Common myeloid progenitor, CD34-positive (primary cell): ENCODE results near the gene TUBGCP5.

Experiments
- CTCF ChIA-PET: fragments of 350-600 bp; sonication (Branson Sonifier 250); formaldehyde crosslinking; loops from one replicate; lab custom pipeline; 2021; ENCODE audit warnings: antibody characterized with exemption; lab: Charles Lee
- POLR2A ChIA-PET: fragments of 350-600 bp; sonication (Branson Sonifier 250); formaldehyde crosslinking; loops from one replicate; lab custom pipeline; 2021; ENCODE audit warnings: antibody characterized with exemption; lab: Charles Lee
- DNase-seq, 3 donors: peaks; one replicate each; pipeline versions ENCODE4 v3.0.0 to v3.0.0-alpha.2; 2013
- H3K27ac ChIP-seq, 2 experiments: 1 replicate in 1 of 2; 2 replicates in 1 of 2; pipeline ENCODE4 v1.7.0; 2013; ENCODE audit warnings: inconsistent platforms in 2 of 2, low read length in 2 of 2, mild to moderate bottlenecking in 2 of 2, low read depth in 1 of 2, moderate library complexity in 1 of 2; ENCODE audit not compliant: severe bottlenecking in 2 of 2, insufficient read depth in 1 of 2, poor library complexity in 1 of 2
- H3K27me3 ChIP-seq, 5 experiments: replicated peaks in 2 of 5; 1 replicate in 3 of 5; 2 replicates in 2 of 5; pipeline versions ENCODE4 v1.6.1 to v1.7.0; 2013; ENCODE audit warnings: low read length in 4 of 5, mild to moderate bottlenecking in 2 of 5, moderate library complexity in 2 of 5, inconsistent platforms in 1 of 5; ENCODE audit not compliant: insufficient read depth in 5 of 5, control insufficient read depth in 4 of 5
- H3K36me3 ChIP-seq, 4 experiments: 1 replicate in 2 of 4; 2 replicates in 2 of 4; pipeline versions ENCODE4 v1.6.1 to v1.7.0; 2013; ENCODE audit warnings: low read length in 3 of 4, control low read depth in 1 of 4, mild to moderate bottlenecking in 1 of 4; ENCODE audit not compliant: control insufficient read depth in 4 of 4, insufficient read depth in 4 of 4
- H3K4me1 ChIP-seq, 4 experiments: 1 replicate in 3 of 4; 2 replicates in 1 of 4; pipeline versions ENCODE4 v1.6.1 to v1.7.1; 2013; ENCODE audit warnings: low read length in 3 of 4, mild to moderate bottlenecking in 3 of 4, control low read depth in 1 of 4, inconsistent platforms in 1 of 4, moderate library complexity in 1 of 4; ENCODE audit not compliant: control insufficient read depth in 4 of 4, insufficient read depth in 4 of 4; ENCODE audit errors: control extremely low read depth in 1 of 4
- H3K4me3 ChIP-seq, 7 experiments: 1 replicate in 4 of 7; 2 replicates in 3 of 7; pipeline versions ENCODE4 v1.5.1 to v1.7.0; 2013; ENCODE audit warnings: mild to moderate bottlenecking in 7 of 7, low read length in 6 of 7, moderate library complexity in 6 of 7, inconsistent platforms in 2 of 7, low read depth in 2 of 7, control low read depth in 1 of 7; ENCODE audit not compliant: insufficient read depth in 4 of 7, control insufficient read depth in 1 of 7; ENCODE audit errors: extremely low read depth in 1 of 7
- H3K9me3 ChIP-seq, 5 experiments: 1 replicate in 4 of 5; 2 replicates in 1 of 5; pipeline versions ENCODE4 v1.6.1 to v1.7.1; 2013; ENCODE audit warnings: low read length in 4 of 5, mild to moderate bottlenecking in 2 of 5, inconsistent platforms in 1 of 5, low read depth in 1 of 5, moderate library complexity in 1 of 5; ENCODE audit not compliant: control insufficient read depth in 4 of 5, insufficient read depth in 2 of 5; ENCODE audit errors: control extremely low read depth in 1 of 5
- WGBS: methylation state at CpG from one replicate; pipeline ENCODE4 v1.1.5; 2013; ENCODE audit not compliant: insufficient coverage; 5-methylcytosine and 5-hydroxymethylcytosine counted together

The TUBGCP5 gene

DNA sequence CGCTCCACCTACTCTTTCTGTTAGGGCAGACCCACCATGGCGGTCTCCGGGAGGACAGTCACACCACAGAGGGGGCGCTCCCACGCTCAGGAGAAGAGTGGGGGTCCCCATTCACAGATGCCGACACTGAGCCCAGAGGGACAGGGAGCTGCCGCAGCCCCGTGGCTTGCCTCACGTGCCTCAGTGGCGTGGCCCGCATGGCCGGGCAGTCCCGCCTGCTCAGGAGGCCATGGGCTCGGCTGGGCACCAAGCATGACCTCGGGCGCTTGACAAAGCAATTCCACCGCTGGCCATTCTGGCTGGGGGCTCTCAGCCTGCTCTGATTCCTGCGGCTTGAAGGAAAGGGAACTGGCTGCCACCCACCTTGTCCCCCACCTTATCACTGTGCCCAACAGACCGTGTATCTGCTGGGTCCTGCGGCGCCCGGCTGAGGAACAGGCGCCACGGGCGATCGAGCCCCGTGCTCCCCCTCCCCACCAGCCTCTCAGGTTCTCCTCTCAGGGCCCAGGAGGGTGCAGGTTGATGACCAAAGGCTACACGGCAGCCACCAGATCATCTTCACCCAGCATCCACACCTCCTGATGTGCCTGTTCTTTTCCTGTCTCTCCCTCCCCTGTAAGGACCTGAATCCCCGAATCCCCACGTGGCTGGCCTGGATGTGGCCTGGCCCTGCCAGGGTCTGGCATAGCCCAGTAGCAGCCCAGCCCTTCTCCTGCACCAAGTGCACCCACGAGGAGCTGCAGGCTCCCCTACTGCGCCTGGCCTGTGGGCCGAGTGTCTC, 79.9 kb downstream of the TUBGCP5 start:
- POLR2A ChIA-PET: no interaction called here
- Histone ChIP-seq H3K36me3 (peaks cover 0 to 4% (median 0%) of the 10 kb centered on the region in 4 experiments), H3K4me3 (no peak overlapping the region), H3K4me1 (peaks cover 0 to 46% (median 23%) of the 10 kb centered on the region in 4 experiments), H3K27me3 (no peaks in the 10 kb centered on the region), H3K9me3 (no peaks in the 10 kb centered on the region), H3K27ac (no peak overlapping the region)
- CTCF ChIA-PET: no interaction called here
- DNase-seq: no peak
- WGBS: 96% methylated on average over 25 of the region's 33 CpGs

DNA sequence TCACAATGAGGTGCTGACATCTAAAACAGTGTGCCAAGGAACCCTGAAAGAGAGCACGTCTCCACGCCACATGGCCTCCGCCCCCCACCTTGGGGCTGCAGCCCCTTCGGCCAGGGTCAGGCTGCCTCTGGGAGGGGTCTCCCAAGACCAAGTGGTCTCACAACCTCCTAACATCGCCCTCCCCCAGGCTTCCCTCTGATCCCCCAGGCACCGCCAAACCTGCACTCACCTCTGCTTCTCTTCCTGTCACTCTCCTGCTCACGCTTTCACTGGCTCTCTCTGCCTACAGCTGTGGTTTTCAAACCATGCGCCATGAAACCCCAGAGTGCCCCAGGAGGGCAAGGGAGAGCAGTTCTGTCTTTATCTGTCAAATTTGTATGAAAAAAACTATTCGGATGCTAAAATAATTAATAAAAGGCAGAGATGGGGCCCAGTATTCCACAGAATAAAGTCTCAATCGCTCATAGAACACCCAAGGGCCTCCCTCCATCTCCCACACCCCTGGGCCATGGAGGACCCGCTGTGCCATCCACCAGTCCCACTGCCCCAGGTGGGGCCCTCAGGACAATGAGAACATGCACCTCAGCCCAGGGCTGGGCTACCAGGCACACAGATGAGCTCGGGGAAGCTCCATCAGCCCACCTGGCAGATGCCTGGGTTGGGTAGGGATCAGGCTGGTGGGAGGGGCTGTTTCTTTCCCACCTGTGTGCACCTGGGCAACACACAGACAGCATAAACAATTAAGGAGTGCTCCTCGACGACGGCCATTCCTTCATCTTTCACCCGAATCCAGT, 80.7 kb downstream of the TUBGCP5 start:
- ChIA-PET CTCF (no interaction called here), POLR2A (no interaction called here)
- 82% methylated on average over 14 of the region's 16 CpGs for WGBS
- no peak overlapping the region for H3K4me3 ChIP-seq
- H3K36me3 ChIP-seq: peaks cover 0 to 4% (median 0%) of the 10 kb centered on the region in 4 experiments
- H3K4me1 ChIP-seq: peaks cover 0 to 38% (median 19%) of the 10 kb centered on the region in 4 experiments
- DNase-seq: no peak
- no peak overlapping the region for H3K27ac ChIP-seq
- H3K9me3 ChIP-seq: no peaks in the 10 kb centered on the region
- H3K27me3 ChIP-seq: no peaks in the 10 kb centered on the region

DNA sequence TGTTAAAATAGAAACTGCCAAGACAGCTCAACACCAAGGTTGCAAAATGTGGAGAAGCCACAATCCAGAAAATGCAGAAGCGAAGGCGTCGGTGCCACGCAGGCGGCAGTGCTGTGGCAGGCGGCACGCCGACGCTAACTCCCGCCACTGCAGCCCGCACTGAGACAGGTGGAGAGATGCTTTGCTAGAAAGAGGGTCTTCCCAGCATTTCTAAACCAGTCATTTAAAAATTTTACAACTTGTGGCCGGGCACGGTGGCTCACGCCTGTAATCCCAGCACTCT, 82.5 kb downstream of the TUBGCP5 start:
- 97% methylated on average over 14 of the region's 14 CpGs for WGBS
- no peaks in the 10 kb centered on the region for H3K27me3 ChIP-seq
- POLR2A ChIA-PET: no interaction called here
- no peak for DNase-seq
- CTCF ChIA-PET: no interaction called here
- H3K9me3 ChIP-seq: no peaks in the 10 kb centered on the region
- H3K4me1 ChIP-seq: peaks cover 0 to 31% (median 17%) of the 10 kb centered on the region in 4 experiments
- no peak overlapping the region for H3K4me3 ChIP-seq
- H3K36me3 ChIP-seq: no peaks in the 10 kb centered on the region
- no peak overlapping the region for H3K27ac ChIP-seq

DNA sequence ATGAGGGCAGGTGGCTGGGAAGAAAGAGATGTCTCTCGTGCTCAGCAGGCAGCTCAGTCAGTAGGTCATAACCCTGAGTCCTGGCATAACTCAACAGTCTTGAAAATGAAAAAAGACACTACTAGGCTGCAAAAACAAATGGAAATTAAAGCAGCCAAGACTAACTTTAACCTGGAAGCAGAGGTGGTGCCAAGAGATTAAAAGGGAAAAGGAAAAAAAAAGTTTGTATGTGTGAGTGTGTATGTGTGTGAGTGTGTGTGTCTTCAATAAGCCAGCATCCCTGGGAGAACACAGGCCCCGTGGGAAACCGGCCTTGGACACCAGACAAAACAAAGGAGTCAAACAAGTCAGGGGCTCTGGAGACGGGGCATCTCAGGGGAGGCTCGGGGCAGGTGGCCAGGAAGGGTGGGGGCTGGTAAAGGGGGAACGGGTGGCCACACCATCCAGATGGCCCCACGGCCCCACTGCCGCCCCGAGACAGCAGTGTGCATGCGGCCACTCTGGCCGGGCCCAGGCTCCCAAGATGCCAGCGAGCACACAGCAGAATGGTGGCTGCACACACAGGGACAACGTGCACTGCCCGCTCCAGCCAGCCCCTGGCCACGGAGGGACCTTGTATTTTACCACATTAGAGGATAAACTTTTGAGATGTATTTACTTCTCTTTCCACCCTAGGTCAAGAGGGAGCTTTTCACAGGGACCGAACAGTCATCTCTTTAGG, 83.0 kb downstream of the TUBGCP5 start:
- Histone ChIP-seq H3K27me3 (no peaks in the 10 kb centered on the region), H3K9me3 (no peaks in the 10 kb centered on the region), H3K4me1 (peaks cover 0 to 26% (median 13%) of the 10 kb centered on the region in 4 experiments), H3K4me3 (no peak overlapping the region), H3K27ac (no peak overlapping the region), H3K36me3 (no peaks in the 10 kb centered on the region)
- WGBS: 95% methylated on average over 16 of the region's 16 CpGs
- CTCF ChIA-PET: no interaction called here
- POLR2A ChIA-PET: no interaction called here
- DNase-seq: no peak

DNA sequence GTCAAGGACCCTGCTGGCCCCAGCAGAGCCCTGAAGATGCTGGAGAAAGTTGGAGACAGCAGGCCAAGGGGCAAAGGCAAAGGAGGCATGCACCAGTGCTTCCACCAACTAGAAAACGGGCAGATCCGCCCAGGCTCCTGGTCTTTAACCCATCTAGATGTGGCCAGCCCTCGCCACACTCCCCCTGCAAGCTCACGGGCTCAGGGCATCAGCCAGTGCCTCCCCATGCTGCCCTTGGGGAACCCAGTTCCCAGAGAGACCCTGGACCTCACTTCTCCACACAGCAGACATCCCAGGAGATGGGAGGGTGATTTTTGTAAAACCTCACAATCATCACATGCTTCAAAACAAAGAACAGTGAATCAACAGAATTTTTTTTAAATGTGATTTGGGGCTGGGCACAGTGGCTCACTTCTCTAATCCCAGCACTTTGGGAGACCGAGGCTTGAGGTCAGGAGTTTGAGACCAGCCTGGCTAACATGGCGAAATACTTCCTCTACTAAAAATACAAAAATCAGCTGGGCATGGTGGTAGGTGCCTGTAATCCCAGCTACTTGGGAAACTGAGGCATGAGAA, 83.7 kb downstream of the TUBGCP5 start:
- peaks cover 0 to 22% (median 8%) of the 10 kb centered on the region in 4 experiments for H3K4me1 ChIP-seq
- H3K27me3 ChIP-seq: no peaks in the 10 kb centered on the region
- no peak for DNase-seq
- ChIA-PET POLR2A (no interaction called here), CTCF (no interaction called here)
- H3K9me3 ChIP-seq: no peaks in the 10 kb centered on the region
- H3K4me3 ChIP-seq: no peak overlapping the region
- no peaks in the 10 kb centered on the region for H3K36me3 ChIP-seq
- 98% methylated on average over 4 of the region's 6 CpGs for WGBS
- H3K27ac ChIP-seq: no peak overlapping the region

DNA sequence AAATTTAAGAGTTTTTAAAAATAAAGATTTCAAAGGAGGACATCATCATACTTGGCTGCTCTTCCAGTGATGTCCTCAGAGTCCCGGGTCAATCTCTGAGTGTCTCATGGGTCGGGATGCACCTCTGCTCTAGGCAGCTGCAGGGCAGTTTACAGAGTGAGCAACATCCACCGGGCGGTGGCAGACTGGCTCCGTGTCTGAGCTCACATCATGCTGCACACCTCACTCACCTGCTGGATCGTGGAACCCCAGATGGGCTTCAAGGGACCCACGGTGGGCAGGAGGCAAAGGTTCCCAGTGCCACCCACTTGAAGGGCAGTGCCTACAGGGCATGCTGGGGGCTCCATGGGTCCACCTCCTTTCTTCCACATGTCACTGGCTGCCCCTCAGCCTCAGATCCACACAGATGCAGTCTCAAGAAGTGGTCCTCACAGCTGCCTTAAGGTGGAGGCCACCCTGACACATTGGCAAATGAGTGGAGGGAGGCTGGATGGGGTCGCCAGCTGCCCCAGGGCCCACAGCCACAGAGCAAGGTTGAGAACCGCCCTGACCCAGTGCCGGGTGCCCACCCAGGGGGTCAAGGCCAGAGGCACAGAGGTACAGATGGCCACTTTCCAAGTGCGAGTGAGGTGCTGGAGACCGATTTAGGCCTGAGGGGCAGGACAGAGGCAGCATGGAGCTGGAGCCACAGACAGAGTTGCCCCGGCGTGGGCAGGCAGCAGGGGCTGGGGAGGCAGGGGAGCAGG, 84.4 kb downstream of the TUBGCP5 start:
- Histone ChIP-seq H3K36me3 (no peaks in the 10 kb centered on the region), H3K27ac (no peak overlapping the region), H3K4me1 (peaks cover 0 to 27% (median 10%) of the 10 kb centered on the region in 4 experiments), H3K9me3 (no peaks in the 10 kb centered on the region), H3K4me3 (no peak overlapping the region), H3K27me3 (no peaks in the 10 kb centered on the region)
- ChIA-PET POLR2A (interaction anchor here (0.6 kb wide), 1 partner anchor 732 kb away, joined by 4 read pairs; no protein-coding TSS in a partner anchor), CTCF (interaction anchor here (1.2 kb wide), 1 partner anchor 9 kb away, joined by 3 read pairs; no protein-coding TSS in a partner anchor)
- 96% methylated on average over 14 of the region's 14 CpGs for WGBS
- DNase-seq: no peak
